Fibroblast of skin of left biceps (primary cell): ENCODE measurements around the gene PFKFB3.
"Not testable (repeated sequence)": the region's sequence is repeated elsewhere in the genome, so short reads cannot be mapped to it uniquely, and the experiment has no call there.

Experiments
- DNase-seq, 2 experiments: peaks; one replicate each; pipeline ENCODE4 v3.0.0-alpha.2; 2013; ENCODE audit warnings: low read depth in 2 of 2

Gene PFKFB3

DNA sequence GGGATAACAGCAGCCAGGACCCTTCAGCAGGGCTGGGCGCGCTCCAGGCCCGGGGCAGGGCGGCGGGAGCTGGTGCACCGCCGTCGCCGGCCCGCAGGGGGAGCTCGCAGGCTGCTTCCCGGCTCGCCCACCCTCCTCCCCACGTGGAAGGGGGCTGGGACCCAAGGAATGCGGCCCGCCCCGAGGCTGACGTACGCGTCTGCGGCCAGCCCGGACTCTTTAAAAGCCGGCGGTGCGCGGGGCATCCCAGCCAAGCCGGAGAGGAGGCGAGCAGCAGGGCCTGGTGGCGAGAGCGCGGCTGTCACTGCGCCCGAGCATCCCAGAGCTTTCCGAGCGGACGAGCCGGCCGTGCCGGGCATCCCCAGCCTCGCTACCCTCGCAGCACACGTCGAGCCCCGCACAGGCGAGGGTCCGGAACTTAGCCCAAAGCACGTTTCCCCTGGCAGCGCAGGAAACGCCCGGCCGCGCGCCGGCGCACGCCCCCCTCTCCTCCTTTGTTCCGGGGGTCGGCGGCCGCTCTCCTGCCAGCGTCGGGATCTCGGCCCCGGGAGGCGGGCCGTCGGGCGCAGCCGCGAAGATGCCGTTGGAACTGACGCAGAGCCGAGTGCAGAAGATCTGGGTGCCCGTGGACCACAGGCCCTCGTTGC, at the start of gene PFKFB3:
TSS of gene PFKFB3 (plus strand) at position 249 of the 647 bp plus-strand sequence. CDS start at position 578, 329 bp downstream.
- DNase-seq: peak; percentile 91

DNA sequence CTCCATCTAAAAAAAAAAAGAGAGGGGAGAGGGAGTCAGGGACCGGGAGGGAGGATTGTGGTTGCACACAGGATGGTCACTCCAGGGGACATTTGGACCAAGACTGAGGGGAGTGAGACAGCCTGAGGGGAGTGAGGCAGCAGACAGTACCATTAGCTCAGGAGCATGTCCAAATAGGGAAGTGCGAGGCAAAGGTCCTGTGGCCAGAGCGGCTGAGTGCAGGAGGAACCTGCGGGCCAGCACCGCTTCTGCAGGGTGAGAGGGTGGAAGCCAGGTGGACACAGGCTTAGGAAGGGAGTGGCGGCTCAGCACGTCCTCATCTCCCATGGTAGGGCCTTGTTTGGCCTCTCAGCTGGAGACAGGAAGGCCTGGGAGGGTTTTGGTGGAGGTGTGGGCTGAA, 48.9 kb upstream of the PFKFB3 start:
- DNase-seq: no peak

DNA sequence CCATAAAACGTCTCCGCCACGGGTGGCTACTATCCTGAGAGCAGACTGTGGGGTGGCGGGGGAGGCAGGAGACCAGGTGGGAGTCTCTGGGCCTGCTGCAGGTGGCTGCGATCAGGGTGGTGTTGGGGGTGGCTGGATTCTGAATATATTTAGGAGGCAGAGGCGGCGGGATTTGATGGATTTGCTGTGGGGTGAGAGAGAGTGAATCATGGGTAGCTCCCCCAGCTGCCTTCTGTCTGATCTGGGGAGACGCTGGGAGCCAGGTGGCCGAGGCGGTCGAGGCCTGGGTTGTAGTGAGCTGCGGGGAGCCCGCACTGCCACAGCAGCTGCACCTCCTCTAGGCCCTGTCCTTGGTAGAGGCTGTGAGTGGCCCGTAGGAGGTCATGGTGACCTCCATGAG, 48.2 kb upstream of the PFKFB3 start:
- no peak for DNase-seq

DNA sequence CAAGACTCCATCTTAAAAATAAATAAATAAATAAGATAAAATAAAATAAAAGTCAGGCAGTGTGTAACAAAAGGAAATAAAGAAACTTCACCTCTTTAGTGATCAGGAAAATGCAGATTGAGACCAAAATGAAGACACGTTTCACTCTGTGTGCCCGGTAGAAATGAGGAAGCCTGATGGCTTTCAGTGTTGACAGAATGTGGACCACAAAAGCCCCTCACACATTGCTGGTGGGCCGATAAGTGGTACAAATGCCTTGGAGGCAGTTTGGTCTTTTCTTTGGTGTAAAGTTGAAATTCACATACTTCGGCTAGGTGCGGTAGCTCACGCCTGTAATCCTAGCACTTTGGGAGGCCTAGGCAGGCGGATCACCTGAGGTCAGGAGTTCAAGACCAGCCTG, 44.5 kb upstream of the PFKFB3 start:
- DNase-seq: no peak

DNA sequence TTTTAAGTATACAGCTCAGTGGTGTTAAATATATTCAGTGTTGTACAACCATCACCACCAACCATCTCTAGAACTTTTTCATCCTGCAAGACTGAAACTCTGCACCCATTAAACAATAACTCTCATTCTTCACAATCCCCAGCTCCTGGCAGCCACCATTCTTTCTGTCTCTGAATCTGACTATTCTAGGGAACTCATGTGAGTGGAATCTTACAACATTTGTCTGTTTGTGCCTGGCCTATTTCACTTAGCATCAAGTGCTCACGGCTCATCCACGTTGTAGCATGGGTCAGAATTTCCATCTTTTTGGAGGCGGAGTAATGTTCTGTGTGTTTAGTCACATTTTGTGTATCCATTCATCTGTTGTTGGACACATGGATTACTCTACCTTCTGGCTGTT, 40.8 kb upstream of the PFKFB3 start:
- DNase-seq: no peak

DNA sequence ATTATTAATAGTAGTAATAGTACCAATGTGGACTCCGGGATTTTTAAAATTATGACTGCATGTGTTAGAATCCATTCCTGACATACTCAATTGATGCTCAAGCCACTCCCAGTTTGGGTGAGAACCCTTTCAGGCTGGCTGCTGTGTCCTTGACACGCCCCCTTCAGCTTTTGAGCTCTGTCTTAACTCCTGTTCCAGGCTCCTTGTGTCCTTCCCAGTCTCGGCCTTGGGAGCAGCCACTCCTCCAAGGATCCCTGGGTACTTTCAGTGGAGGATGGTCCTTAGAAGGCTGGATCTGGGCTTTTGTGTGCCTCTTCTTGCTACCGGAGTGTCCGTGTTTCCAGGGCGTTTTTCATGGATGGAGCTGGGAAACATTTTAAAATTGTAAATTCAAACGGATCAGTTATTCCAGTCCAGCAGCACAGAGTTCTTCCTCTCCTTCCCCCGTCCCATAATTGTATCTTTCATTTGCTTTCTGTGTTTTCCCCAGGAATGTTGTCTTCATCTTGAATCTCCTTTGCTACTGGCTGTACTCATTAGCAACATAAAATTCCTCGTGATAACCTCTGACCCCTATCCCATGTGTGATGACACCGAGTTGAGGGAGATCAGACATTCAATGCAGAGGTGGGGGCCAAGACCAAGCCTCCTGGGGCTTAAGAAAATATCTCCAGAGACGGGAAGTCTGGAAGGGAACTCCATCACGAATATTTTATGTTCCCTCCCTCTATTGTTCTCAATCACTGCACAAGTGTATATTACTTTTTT, 40.0 kb upstream of the PFKFB3 start:
- no peak for DNase-seq

DNA sequence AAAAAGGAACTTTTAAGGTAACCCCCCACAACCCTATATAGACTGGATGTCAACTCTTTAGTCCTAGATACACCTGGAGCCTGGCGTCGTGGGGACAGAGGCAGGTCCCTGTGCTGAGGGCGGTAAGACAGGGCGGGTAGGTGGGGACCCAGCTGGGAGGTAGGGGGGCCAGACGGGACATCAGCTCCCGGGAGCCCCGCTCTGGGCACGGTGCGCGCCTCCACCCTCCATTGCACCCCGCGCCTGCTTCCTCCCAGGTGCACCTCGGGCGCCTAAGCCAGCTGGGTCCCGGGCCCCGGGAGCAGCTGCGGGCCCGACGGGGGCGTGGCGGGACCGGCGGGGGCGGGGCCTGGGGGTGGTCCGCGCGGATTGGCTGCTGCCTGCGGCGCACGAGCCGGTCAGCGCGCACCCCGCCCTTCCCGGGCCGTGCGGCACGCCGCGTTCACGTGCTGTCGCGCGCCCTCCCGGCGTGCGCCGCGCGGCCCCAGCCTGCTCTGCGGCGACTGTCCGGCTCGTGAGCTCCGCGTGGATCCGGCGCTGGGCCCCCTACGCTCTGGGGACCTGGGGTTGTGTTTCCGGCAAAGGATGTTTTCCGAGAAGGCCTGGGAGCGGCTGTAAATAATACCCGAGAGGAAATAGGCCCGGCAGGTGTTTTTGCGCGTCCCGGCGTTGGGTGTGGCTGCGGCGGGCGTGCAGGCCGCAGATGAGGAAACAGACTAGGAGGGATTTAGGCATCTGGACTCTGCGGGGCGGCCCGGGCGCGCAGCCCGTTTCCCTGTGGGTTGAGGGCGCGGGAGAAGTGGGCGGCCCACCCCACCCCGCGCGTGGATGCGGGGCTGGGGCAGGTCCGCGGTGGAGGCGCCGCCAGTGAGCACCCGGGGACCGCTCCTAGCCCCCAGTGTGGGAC, 39.1 kb upstream of the PFKFB3 start:
- peak; percentile 57 to 61 for DNase-seq

DNA sequence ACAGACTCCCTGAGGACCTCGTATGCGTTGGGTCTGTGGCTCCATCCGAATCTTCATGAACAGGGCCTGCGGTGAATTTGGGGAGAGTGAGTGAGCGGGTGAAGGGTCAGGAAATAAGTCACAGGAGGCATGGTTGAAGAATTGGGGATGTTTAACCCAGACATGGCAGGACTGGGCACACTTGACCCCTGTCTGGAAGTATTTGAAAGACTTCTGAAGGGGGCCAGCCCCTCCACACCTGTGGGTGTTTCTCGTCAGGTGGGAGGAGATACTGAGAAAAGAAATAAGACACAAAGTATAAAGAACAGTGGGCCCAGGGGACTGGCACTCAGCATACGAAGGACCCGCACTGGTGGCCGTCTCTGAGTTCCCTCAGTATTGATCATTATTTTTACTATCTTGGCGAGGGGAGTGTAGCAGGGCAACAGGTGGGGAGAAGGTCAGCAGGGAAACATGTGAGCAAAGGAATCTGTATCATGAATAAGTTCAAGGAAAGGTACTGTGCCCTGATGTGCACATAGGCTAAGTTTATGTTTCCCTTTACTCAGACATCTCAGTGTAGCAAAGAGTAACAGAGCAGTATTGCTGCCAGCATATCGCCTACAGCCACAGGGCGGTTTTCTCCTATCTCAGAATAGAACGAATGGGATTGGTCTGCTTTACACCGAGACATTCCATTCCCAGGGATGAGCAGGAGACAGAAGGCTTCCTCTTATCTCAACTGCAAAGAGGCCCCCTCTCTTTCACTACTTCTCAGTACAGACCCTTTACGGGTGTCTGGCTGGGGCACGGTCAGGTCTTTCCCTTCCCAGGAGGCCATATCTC, 38.2 kb upstream of the PFKFB3 start:
- DNase-seq: no peak

DNA sequence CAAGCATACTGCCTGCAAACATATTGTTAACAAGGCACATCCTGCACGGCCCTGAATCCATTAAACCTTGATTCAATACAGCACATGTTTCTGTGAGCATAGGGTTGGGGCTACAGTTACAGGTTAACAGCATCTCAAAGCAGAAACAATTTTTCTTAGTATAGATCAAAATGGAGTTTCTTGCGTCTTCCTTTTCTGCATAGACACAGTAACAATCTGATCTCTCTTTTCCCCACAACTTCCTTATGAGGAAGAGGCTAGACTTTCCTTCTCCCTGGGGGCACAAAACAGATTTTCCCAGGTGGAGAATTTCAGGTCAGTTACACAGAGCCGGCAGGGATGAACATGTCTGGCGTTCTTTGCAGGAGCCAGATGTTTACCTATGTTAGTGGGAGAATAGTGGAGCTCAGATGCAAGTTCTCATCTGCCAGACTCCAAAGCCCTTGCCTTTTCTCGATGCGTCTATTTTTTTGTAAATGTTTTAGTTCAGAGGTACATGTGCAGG, 37.5 kb upstream of the PFKFB3 start:
- DNase-seq: no peak

DNA sequence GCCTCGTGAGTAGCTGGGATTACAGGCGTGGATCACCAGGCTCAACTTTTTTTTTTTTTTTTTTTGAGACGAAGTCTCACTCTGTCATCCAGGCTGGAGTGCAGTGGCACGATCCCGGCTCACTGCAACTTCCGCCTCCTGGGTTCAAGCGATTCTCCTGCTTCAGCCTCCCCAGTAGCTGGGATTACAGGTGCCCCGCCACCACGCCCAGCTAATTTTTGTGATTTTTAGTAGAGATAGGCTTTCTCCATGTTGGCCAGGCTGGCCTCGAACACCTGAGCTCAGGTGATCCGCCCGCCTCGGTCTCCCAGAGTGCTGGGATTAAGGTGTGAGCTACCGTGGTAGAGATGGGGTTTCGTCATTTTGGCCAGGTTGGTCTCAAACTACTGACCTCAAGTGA, 36.8 kb upstream of the PFKFB3 start:
- DNase-seq: not testable (repeated sequence)

DNA sequence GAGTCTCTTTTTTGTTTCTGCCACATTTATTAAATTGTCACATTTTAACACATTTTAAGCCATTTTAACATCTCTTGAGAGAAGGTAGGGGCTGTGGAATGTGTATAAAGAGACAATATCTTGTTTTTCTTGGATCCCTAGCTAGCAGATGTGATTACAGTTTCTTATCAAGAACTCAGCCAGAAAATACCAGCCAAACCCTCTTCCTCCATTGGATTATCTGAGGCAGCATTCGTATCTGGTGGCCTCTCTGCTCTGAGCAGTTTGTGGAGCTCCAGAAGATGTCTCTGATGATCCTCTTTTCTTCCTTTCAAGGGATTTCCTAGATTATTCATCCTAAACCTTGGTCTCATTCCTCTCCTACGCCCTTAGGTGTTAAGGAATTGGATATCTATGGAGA, 35.3 kb upstream of the PFKFB3 start:
- DNase-seq: no peak

DNA sequence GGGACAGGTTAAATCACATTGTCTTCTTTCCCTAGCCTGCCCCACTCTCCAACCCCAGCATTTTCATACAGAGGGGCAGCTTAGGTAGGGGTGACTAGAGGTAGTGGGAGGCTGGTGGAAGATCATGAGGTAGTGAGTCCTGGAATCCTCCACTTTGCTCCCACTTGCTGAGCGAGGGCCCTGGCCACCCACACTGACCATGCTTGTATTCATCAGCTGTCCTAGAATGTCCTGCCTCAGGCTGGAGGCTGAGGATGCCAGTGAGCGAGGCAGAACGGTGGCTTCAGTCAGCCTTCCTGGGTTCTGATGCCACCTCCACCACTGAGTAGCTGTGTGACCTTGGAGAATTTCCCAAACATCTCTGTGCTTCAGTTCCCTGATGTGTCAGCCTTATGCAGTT, 34.6 kb upstream of the PFKFB3 start:
- no peak for DNase-seq

DNA sequence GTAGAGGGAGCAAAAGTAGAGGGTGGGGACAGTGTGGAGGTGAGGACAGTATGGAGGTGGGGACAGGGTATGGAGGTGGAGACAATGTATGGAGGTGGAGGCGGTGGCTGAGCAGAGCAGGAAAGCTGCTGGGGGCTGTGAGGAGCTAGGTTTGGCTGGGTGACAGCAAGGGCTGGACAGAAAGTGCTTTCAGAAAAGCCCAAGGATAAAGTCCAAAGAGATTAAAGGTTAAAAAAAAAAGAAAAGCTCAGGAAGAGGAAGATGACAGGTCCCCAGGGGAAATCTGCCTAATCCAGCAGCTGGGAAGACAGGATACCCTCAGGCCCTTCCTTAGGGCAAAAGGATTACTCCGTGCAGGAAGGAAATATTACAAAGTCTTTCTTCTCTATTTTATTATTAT, 32.1 kb upstream of the PFKFB3 start:
- DNase-seq: no peak

DNA sequence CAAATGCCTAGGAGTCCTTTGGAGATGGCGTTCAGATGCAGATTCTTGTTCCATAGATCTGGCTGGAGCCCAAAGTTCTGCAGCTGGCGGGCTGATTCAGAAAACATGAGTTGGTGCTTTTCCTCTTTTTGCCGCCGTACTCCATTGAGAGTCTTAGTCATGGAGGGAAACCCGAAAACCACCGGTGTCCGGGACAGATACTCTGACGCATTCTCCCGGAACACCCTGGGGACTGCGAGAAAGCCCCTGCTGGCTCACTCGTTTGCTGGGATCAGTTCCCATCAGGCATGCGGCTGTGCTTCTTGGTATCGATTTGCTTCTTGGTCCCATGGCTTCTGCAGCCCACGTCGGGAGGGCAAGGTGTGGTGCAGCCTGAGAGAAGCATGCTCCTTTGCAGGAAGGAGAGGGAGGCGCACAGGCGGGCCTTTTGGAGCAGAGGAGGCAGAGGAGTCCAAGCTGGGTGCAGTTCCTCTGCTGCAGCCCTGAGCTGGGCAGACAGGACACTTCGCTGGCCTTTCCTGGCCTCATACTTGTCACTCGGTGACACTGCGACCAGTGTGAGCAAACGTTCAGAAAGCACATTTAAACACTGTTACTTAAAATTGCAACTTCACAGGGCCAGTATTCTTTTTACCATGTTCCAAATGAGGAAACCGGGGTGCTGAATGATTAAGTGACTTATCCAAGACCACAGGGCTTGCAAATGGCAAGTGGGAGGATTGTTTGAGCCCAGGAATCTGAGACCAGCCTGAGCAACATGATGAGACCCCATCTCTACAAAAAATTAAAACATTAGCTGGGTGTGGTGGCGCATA, 30.6 kb upstream of the PFKFB3 start:
- DNase-seq: peak; percentile 84 to 86

DNA sequence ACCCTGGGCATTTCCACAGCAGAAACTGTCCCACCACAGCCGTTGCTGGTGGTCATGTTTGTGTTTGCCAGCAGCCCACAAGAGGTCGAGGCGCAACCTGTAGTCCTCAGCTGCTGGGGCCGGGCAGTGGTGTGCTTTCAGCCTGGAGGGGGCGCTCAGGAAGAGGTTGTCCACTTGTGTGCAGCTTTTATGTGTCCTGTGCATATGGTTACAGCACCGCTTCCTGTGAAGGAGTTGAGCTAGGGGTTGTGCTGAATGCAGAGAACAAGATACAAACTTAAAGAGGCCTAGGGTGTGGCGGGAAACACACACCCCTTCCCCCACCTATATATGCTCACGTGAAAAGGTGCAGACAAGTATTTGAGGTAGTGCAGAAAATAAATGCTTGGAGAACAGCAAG, 29.5 kb upstream of the PFKFB3 start:
- DNase-seq: no peak

DNA sequence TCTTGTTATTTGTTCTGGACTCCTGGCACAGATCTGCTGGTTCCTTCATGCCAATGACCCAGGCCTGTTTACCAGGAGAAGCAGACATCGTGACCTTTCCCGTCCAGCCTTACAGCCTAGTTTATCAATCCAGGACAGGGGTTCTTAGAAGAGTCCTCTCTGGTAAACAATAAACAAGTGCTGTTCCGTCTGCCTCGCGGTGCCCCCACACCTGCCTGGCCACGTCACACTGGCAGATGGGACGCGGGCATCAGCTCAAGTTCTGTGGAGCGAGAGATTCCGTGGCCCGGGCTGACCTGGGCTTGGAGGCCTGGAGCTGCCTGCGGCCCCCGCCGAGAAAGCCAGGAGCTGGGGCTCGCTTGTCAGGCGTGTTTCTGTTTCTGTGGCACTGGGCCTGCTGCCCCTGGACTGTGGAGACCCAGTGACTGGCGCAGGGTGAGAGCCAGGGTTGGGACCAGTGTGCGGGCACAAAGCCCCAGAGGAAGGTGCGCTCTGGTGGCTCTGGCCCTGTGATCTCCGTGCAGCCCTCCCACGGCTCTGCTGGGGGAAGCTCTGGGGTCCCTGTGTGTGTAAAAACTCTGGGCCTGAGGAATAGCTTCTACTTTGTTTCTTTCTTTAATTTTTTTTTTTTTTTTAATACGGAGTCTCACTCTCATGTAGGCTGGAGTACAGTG, 28.4 kb upstream of the PFKFB3 start:
- no peak for DNase-seq

DNA sequence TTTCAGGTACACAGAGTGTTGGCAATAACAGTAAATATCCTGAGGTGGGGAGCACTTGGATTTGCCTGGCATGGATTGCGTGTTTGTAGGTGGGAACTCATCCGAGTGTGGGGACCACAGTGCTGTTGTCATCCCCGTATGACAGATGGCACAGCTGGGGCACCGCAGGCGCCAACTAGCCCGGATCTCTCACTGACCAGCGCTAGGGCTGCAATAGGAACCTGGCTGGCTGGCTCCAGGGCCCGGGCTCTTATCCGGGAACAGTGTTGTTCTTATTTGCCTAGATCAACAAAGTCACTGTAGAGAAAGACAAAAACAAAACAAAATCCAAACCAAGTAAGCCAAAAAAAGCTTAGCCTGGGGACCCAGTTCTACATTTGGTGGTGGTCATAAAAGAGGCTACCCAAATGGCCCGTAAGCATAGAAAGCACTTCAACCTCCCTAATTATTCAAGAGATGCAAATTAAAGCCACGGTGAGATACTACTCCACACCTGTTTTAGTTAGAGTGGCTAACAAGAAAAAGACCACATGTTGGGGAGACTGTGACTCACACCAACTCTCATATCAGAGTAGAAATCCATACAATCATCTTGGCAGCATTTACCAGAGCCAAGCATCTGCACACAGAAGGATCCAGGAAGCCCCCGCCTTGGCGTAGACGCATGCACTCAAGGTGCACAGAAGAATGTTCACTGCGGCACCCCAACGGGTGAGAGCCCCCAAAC, 27.2 kb upstream of the PFKFB3 start:
- no peak for DNase-seq

DNA sequence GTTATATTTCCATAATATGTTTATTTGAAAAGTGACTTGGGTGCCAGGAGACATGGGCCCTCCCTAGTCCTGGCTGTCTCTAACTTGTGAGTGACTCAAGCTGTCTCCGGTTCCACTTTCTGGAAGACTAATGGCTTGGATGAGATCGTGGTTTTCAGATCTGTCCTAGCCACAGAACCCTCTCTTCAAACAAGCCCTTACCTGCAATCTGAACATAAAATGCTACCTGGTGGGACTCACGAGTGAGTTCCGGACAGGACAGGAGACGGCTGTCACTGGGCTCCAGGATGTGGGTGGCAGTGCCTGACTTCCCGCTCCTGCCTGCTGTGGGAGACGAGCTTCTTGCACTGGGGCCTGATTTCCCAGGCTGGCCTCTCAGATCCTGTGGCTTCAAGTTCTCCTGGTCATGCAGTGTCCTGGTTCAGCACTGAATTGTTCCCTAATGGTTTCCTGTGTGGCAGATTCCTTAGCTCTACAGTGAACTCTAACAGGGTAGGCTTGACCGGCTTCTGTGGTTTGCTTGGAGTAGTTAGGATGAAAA, 26.0 kb upstream of the PFKFB3 start:
- no peak for DNase-seq

DNA sequence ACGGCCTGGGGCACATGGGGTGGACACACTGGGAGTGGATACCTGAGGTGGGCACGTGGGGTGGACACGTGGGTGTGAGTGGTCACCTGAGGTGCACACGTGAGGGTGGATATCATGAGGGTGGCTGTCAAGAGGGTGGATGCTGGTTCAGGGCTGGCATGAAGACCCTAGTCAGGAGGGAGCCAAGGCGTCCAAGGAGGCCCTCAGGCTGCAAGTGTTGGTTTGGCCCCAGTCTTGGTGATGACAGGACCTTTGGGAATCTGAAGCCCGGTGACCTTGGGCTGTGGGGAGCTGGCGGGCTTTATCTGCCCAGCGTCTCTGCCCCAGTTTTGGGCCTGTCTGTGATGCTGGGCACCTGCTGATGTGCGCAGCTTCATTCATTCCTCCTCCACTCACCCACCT, 24.9 kb upstream of the PFKFB3 start:
- no peak for DNase-seq
